Measurements from ENCODE around the gene METTL27.

DNA sequence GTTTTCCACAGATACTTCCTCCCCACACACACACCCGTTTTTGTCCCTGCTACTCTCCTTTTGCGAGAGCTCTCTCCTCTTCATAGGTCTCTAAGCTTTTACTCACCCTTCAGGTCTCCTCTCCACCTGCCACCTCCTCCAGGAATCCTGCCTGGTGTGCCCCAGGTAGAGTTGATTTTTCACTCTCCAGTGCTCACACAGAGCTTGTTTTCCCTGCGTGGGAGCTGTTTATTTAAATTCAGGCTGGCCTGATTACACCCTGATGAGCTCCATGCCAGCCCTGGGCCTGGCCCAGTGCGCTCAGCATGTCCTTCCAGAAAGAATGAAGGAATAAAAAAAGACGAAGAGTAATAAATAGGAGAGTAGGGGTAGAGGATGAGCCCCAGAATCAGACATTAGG lies 19.1 kb downstream of the METTL27 start:
- TF ChIP-seq, protein P1, sequence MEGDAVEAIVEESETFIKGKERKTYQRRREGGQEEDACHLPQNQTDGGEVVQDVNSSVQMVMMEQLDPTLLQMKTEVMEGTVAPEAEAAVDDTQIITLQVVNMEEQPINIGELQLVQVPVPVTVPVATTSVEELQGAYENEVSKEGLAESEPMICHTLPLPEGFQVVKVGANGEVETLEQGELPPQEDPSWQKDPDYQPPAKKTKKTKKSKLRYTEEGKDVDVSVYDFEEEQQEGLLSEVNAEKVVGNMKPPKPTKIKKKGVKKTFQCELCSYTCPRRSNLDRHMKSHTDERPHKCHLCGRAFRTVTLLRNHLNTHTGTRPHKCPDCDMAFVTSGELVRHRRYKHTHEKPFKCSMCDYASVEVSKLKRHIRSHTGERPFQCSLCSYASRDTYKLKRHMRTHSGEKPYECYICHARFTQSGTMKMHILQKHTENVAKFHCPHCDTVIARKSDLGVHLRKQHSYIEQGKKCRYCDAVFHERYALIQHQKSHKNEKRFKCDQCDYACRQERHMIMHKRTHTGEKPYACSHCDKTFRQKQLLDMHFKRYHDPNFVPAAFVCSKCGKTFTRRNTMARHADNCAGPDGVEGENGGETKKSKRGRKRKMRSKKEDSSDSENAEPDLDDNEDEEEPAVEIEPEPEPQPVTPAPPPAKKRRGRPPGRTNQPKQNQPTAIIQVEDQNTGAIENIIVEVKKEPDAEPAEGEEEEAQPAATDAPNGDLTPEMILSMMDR (IDR thresholded peaks at IDR 0.05; ENCODE audit: poor library complexity, severe bottlenecking): no peak
- TF ChIP-seq EZH2 (IDR thresholded peaks at IDR 0.05; ENCODE audit: borderline replicate concordance, insufficient read depth, low read length, poor library complexity, severe bottlenecking): no peak

All from neural cell (in vitro differentiated cells).